Prostate gland (tissue), 2 donors: Measurements from ENCODE around the gene UBAC2. TPM values are rescaled to one million over a fixed set of nuclear protein-coding genes. Genes with fewer than 3 reads are reported as not detected.

ENCODE experiments used
- DNase-seq: peaks from one replicate; pipeline ENCODE4 v3.0.0-alpha.2; 2019; ENCODE audit warnings: low spot score
- H3K27ac ChIP-seq, 2 donors: fragments of 200-600 bp; sonication (generic); 2 replicates each; pipeline ENCODE4 v1.5.1; 2017 to 2019
- H3K27me3 ChIP-seq: fragments of 200-600 bp; sonication (generic); replicated peaks from 2 replicates; pipeline ENCODE4 v1.5.1; 2019; ENCODE audit not compliant: insufficient read depth
- H3K36me3 ChIP-seq, 2 donors: fragments of 200-600 bp; sonication (generic); 1 replicate in 1 of 2; 2 replicates in 1 of 2; pipeline versions ENCODE4 v1.5.1 to v1.8.1; 2017 to 2019
- H3K4me1 ChIP-seq: fragments of 200-600 bp; sonication (generic); replicated peaks from 2 replicates; pipeline ENCODE4 v1.5.1; 2019
- H3K4me3 ChIP-seq, 2 donors: fragments of 200-600 bp; sonication (generic); 2 replicates each; pipeline ENCODE4 v1.5.1; 2017 to 2019
- H3K9me3 ChIP-seq: fragments of 200-600 bp; sonication (generic); 2 replicates; pipeline ENCODE4 v1.5.1; 2017
- POLR2A ChIP-seq: fragments of 450-650 bp; IDR thresholded peaks from one replicate; pipeline ENCODE4 v1.6.1; 2016; ENCODE audit warnings: antibody characterized with exemption, mild to moderate bottlenecking
- POLR2AphosphoS5 ChIP-seq: sonication (generic); formaldehyde crosslinking; IDR thresholded peaks from one replicate; pipeline ENCODE4 v1.6.1; 2017; ENCODE audit warnings: antibody characterized with exemption
- WGBS: methylation state at CpG from one replicate; pipeline ENCODE4 v1.1.5; 2018; 5-methylcytosine and 5-hydroxymethylcytosine counted together
- intact Hi-C: fragments of 100-400 bp; cut with DNase I; formaldehyde crosslinking; loops from one replicate; pipeline ENCODE4 v1.14.2; 2022
- total RNA-seq, 2 donors: library from RNA; depleted of rRNA; stranded (reverse); fragments of >200 nt; gene quantifications; one replicate each; pipeline ENCODE4 v1.1.0, GENCODE V29; 2016
- TF ChIP-seq, protein P1 (sequence below), 4 experiments: fragments of 200-600 bp in 2 of 4; fragments of 450-650 bp in 2 of 4; sonication (generic) in 2 of 4; IDR thresholded peaks; 1 replicate in 3 of 4; 2 replicates in 1 of 4; pipeline ENCODE4 v1.5.1; 2016 to 2019; ENCODE audit warnings: antibody characterized with exemption in 4 of 4, mild to moderate bottlenecking in 2 of 4, moderate library complexity in 2 of 4

Gene UBAC2
- total RNA-seq, 2 donors from 2014 or later: 60.7 to 86.9 TPM

- Histone ChIP-seq H3K9me3 (no peaks in the 10 kb centered on the region), H3K27me3 (no peaks in the 10 kb centered on the region), H3K4me1 (no peaks in the 10 kb centered on the region), H3K36me3 (no peaks in the 10 kb centered on the region), H3K4me3 (no peak overlapping the region), H3K27ac (no peak overlapping the region)
- 87% methylated on average over 2 of the region's 2 CpGs for WGBS
- no peak for DNase-seq
- TF ChIP-seq POLR2AphosphoS5 (no peak), POLR2A (no peak)
- TF ChIP-seq, protein P1, sequence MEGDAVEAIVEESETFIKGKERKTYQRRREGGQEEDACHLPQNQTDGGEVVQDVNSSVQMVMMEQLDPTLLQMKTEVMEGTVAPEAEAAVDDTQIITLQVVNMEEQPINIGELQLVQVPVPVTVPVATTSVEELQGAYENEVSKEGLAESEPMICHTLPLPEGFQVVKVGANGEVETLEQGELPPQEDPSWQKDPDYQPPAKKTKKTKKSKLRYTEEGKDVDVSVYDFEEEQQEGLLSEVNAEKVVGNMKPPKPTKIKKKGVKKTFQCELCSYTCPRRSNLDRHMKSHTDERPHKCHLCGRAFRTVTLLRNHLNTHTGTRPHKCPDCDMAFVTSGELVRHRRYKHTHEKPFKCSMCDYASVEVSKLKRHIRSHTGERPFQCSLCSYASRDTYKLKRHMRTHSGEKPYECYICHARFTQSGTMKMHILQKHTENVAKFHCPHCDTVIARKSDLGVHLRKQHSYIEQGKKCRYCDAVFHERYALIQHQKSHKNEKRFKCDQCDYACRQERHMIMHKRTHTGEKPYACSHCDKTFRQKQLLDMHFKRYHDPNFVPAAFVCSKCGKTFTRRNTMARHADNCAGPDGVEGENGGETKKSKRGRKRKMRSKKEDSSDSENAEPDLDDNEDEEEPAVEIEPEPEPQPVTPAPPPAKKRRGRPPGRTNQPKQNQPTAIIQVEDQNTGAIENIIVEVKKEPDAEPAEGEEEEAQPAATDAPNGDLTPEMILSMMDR (IDR thresholded peaks at IDR 0.05): no peak
- intact Hi-C loops: no loop called here
Measured at GRCh38 chr13:99270518-99270917, 69.9 kb downstream of the UBAC2 start.

GRCh38 chr13:99271249-99271648, 70.6 kb downstream of the UBAC2 start:
- TF ChIP-seq POLR2A (no peak), POLR2AphosphoS5 (no peak)
- TF ChIP-seq, protein P1 (IDR thresholded peaks at IDR 0.05): no peak
- Histone ChIP-seq H3K27ac (no peak overlapping the region), H3K4me1 (no peaks in the 10 kb centered on the region), H3K4me3 (no peak overlapping the region), H3K36me3 (no peaks in the 10 kb centered on the region), H3K27me3 (no peaks in the 10 kb centered on the region), H3K9me3 (no peaks in the 10 kb centered on the region)
- WGBS: 84% methylated on average over 3 of the region's 3 CpGs
- intact Hi-C loops: no loop called here
- DNase-seq: no peak

DNA sequence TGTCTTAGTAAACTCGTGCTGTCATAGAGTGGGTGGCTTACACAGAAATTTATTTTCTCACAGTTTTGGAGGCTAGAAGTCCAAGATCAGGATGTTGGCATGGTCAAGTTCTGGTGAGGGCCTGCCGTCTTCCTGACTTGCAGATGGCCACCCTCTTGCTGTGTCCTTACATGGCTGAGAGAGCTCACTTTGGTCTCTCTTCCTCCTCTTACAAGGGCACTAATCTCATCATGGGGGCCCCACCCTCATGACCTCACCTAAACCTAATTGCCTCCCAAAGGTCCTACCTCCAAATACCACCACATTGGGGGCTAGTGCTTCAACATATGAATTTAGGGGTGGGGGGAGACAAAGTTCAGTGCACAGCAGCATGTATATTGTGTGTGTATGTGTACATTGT, 71.8 kb downstream of the UBAC2 start:
- intact Hi-C loops: no loop called here
- no peaks in the 10 kb centered on the region for H3K36me3 ChIP-seq
- H3K9me3 ChIP-seq: no peaks in the 10 kb centered on the region
- H3K4me1 ChIP-seq: no peaks in the 10 kb centered on the region
- no peak overlapping the region for H3K27ac ChIP-seq
- H3K27me3 ChIP-seq: no peaks in the 10 kb centered on the region
- no peak overlapping the region for H3K4me3 ChIP-seq
- 100% methylated on average over 2 of the region's 2 CpGs for WGBS
- DNase-seq: no peak
- TF ChIP-seq POLR2AphosphoS5 (no peak), POLR2A (no peak)
- TF ChIP-seq, protein P1 (IDR thresholded peaks at IDR 0.05): no peak

- Histone ChIP-seq H3K4me1 (no peaks in the 10 kb centered on the region), H3K9me3 (no peaks in the 10 kb centered on the region), H3K4me3 (no peak overlapping the region), H3K36me3 (no peaks in the 10 kb centered on the region), H3K27me3 (no peaks in the 10 kb centered on the region), H3K27ac (no peak overlapping the region)
- no peak for TF ChIP-seq POLR2A
- TF ChIP-seq, protein P1 (IDR thresholded peaks at IDR 0.05): no peak
- TF ChIP-seq POLR2AphosphoS5: no peak
- DNase-seq: no peak
- intact Hi-C loops: no loop called here
- 95% methylated on average over 2 of the region's 2 CpGs for WGBS
Measured at GRCh38 chr13:99273128-99273527, 72.5 kb downstream of the UBAC2 start.

GRCh38 chr13:99275093-99275469, 74.4 kb downstream of the UBAC2 start:
- no peak overlapping the region for H3K4me3 ChIP-seq
- H3K27me3 ChIP-seq: no peaks in the 10 kb centered on the region
- no peaks in the 10 kb centered on the region for H3K9me3 ChIP-seq
- no peaks in the 10 kb centered on the region for H3K36me3 ChIP-seq
- DNase-seq: no peak
- intact Hi-C loops: no loop called here
- 25% methylated on average over 1 of the region's 1 CpG for WGBS
- H3K4me1 ChIP-seq: no peaks in the 10 kb centered on the region
- H3K27ac ChIP-seq: no peak overlapping the region
- no peak for TF ChIP-seq POLR2A
- no peak for TF ChIP-seq POLR2AphosphoS5
- TF ChIP-seq, protein P1 (IDR thresholded peaks at IDR 0.05): no peak
